Endothelial cell (in vitro differentiated cells): ENCODE data around the gene FXN. TPM values are rescaled to one million over a fixed set of nuclear protein-coding genes. Genes with fewer than 3 reads are reported as not detected.

ENCODE experiments used
- DNase-seq: peaks from one replicate; pipeline ENCODE4 v3.0.0; 2021; ENCODE audit warnings: low spot score
- H3K27ac Mint-ChIP-seq: one replicate; pipeline ENCODE4 v1.8.0; 2021; ENCODE audit warnings: mixed read lengths, inconsistent platforms; ENCODE audit not compliant: unreplicated experiment
- H3K27me3 Mint-ChIP-seq: one replicate; pipeline ENCODE4 v1.8.0; 2021; ENCODE audit warnings: mild to moderate bottlenecking, moderate library complexity, mixed read lengths, inconsistent platforms; ENCODE audit not compliant: unreplicated experiment
- H3K36me3 Mint-ChIP-seq: one replicate; pipeline ENCODE4 v1.8.0; 2021; ENCODE audit warnings: mild to moderate bottlenecking, low read depth, mixed read lengths, inconsistent platforms; ENCODE audit not compliant: unreplicated experiment
- H3K4me1 Mint-ChIP-seq: one replicate; pipeline ENCODE4 v1.8.0; 2021; ENCODE audit warnings: mild to moderate bottlenecking, mixed read lengths, inconsistent platforms; ENCODE audit not compliant: unreplicated experiment
- H3K4me3 Mint-ChIP-seq: one replicate; pipeline ENCODE4 v1.8.0; 2021; ENCODE audit warnings: mild to moderate bottlenecking, mixed read lengths, inconsistent platforms; ENCODE audit not compliant: unreplicated experiment
- H3K9me3 Mint-ChIP-seq: one replicate; pipeline ENCODE4 v1.8.0; 2021; ENCODE audit warnings: mixed read lengths, inconsistent platforms; ENCODE audit not compliant: unreplicated experiment
- total RNA-seq: library from RNA; stranded (reverse); fragmentation: NEBNext Ultra II Directional; extraction: Animal tissue kit (Norgen Biotek cat#: 25700); gene quantifications from one replicate; pipeline ENCODE4 v1.2.1, GENCODE V29; 2021; ENCODE audit not compliant: unreplicated experiment
- TF ChIP-seq, protein P1 (sequence below): fragments of 200-600 bp; sonication (generic); IDR thresholded peaks from one replicate; pipeline ENCODE4 v1.5.0; 2021; ENCODE audit warnings: antibody characterized with exemption; ENCODE audit not compliant: unreplicated experiment

Gene FXN
- total RNA-seq, 1 donor from 2014 or later: 14.4 TPM

DNA sequence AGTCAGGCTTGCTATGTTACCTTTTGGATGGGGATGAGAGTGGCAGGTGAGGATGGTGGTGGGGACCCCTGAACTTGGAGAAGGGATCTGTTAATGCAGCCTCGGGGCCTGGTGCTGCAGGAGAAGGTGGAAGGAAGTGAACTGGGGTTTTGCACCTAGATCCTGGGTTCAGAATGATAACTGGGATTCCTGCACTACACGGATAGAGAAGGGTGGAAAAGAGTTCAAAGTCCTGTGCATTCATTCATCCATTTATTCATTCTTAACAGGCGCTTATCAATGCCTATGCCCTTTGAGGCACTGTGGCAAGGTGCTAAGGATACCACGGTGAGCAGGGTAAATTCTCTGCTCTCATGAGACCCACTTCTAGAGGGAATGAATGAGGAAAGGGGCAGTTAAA is 96.8 kb downstream of the FXN start:
- H3K4me1 Mint-ChIP-seq: peaks cover 68% of the 10 kb centered on the region
- no peak overlapping the region for H3K27ac Mint-ChIP-seq
- TF ChIP-seq, protein P1, sequence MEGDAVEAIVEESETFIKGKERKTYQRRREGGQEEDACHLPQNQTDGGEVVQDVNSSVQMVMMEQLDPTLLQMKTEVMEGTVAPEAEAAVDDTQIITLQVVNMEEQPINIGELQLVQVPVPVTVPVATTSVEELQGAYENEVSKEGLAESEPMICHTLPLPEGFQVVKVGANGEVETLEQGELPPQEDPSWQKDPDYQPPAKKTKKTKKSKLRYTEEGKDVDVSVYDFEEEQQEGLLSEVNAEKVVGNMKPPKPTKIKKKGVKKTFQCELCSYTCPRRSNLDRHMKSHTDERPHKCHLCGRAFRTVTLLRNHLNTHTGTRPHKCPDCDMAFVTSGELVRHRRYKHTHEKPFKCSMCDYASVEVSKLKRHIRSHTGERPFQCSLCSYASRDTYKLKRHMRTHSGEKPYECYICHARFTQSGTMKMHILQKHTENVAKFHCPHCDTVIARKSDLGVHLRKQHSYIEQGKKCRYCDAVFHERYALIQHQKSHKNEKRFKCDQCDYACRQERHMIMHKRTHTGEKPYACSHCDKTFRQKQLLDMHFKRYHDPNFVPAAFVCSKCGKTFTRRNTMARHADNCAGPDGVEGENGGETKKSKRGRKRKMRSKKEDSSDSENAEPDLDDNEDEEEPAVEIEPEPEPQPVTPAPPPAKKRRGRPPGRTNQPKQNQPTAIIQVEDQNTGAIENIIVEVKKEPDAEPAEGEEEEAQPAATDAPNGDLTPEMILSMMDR: no peak
- H3K27me3 Mint-ChIP-seq: no peaks in the 10 kb centered on the region
- H3K9me3 Mint-ChIP-seq: no peaks in the 10 kb centered on the region
- peaks cover 21% of the 10 kb centered on the region for H3K36me3 Mint-ChIP-seq
- H3K4me3 Mint-ChIP-seq: no peak overlapping the region
- no peak for DNase-seq

DNA sequence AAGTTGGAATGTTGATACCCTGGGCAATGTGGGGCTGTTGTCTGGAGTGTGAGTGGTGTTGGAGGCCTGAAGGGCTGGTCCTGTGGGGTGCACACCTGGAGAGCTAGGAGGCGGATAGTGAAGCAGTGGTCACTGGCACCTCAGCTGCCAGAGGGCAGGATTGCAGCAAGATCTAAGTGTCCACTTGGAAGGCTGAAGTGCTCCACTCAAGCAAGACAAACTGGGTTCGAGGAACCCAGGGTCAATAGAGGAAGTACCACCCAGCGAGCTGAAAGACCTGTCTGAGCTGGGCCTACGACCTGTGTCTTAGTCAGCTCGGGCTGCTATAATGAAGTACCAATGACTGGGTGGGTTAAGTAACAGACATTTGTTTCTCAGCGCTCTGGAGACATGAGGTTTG is 98.9 kb downstream of the FXN start:
- Mint-ChIP-seq H3K36me3 (peaks cover 30% of the 10 kb centered on the region), H3K27ac (peak overlapping the region; percentile 58), H3K4me1 (peaks cover 74% of the 10 kb centered on the region), H3K27me3 (peaks cover 7% of the 10 kb centered on the region), H3K9me3 (no peaks in the 10 kb centered on the region), H3K4me3 (no peak overlapping the region)
- peak; percentile 0 for DNase-seq
- TF ChIP-seq, protein P1: no peak

DNA sequence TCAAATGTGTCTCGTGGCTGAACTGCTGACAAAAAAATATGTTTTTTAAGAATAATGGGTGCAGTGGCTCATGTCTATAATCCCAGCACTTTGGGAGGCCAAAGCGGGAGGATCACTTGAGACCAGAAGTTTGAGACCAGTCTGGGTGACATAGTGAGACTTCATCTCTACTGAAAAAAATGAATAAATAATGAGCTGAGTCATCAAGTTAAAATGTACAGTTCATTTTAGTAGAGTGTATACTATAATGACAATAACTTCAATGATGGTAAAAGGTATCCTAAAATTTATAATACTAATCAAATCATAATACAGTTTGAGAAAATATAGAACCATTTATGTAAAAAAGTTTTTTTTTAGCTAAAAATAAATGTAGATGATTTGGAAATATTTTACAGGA is 100.6 kb downstream of the FXN start:
- no peaks in the 10 kb centered on the region for H3K9me3 Mint-ChIP-seq
- H3K4me1 Mint-ChIP-seq: peaks cover 61% of the 10 kb centered on the region
- peak overlapping the region; percentile 95 for H3K27ac Mint-ChIP-seq
- peaks cover 26% of the 10 kb centered on the region for H3K36me3 Mint-ChIP-seq
- peak overlapping the region; percentile 56 for H3K4me3 Mint-ChIP-seq
- DNase-seq: no peak
- peaks cover 7% of the 10 kb centered on the region for H3K27me3 Mint-ChIP-seq
- TF ChIP-seq, protein P1: no peak

DNA sequence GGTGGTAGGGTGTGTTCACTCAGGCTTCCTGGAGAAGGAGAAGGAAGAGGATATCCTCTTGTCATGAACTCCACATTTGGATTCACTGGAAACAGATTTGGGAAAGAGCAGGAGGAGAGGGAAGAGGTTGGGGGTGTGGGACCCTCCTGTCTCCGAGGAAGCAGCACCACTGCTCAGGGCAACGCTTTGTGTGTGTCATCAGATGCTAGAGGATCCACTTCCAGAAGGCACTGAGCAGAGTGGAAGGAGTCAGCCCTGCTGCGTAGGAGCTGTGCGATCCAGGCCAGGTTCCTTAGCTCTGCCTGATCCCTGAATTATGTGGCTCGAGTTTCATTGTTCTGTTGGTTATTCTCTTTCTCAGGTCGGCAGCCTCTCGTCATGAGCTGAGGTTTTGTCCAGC is 101.2 kb downstream of the FXN start:
- H3K27me3 Mint-ChIP-seq: peaks cover 7% of the 10 kb centered on the region
- DNase-seq: peak; percentile 37
- peaks cover 57% of the 10 kb centered on the region for H3K4me1 Mint-ChIP-seq
- no peaks in the 10 kb centered on the region for H3K9me3 Mint-ChIP-seq
- TF ChIP-seq, protein P1: no peak
- peaks cover 26% of the 10 kb centered on the region for H3K36me3 Mint-ChIP-seq
- peak overlapping the region; percentile 95 for H3K27ac Mint-ChIP-seq
- H3K4me3 Mint-ChIP-seq: peak overlapping the region; percentile 56

DNA sequence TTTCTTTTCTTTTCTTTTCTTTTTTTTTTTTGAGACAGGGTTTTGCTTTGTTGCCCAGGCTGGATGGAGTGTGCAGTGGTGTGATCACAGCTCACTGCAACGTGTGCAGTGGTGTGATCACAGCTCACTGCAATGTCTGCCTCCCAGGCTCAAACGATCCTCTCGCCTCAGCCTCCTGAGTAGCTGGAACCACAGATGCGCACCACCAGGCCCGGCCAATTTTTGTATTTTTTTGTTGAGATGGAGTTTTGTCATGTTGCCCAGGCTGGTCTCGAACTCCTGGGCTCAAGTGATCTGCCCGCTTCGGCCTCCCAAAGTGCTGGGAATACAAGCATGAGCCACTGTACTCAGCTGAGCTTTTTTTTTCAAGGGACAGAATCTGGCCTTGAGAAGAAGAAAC is 101.8 kb downstream of the FXN start:
- H3K9me3 Mint-ChIP-seq: no peaks in the 10 kb centered on the region
- H3K36me3 Mint-ChIP-seq: peaks cover 26% of the 10 kb centered on the region
- DNase-seq: no peak
- H3K4me3 Mint-ChIP-seq: peak overlapping the region; percentile 70
- TF ChIP-seq, protein P1: no peak
- H3K27ac Mint-ChIP-seq: peak overlapping the region; percentile 95
- peaks cover 7% of the 10 kb centered on the region for H3K27me3 Mint-ChIP-seq
- H3K4me1 Mint-ChIP-seq: peaks cover 59% of the 10 kb centered on the region
